AG20443 (cell line): ENCODE data around the gene SPAG6.
A peak's percentile ranks its signal among the peaks of the same experiment; 100 is the strongest.

ENCODE experiments used
- DNase-seq: peaks from one replicate; pipeline ENCODE4 v3.0.0; 2012; ENCODE audit warnings: low spot score, mixed read lengths

Gene SPAG6

DNA sequence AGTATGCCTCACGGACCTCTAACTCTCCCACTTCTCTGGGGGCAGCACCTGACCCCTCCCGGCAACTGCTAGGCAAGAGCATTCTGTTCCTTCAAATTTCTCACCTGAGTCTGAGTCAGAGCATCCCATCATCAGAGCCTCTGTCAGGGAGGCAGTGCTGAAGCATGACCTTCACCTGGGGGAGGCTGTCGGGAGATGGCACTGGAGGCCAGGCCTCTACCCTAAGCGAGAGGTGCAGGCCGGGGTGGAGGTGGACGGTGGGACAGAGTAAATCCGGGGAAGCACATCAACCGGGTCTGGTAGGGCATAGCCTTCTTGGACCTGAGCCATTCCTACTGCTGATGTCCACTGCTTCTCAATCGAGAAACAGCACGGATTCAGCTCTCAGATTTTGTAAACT, 90.4 kb downstream of the SPAG6 start:
- no peak for DNase-seq

DNA sequence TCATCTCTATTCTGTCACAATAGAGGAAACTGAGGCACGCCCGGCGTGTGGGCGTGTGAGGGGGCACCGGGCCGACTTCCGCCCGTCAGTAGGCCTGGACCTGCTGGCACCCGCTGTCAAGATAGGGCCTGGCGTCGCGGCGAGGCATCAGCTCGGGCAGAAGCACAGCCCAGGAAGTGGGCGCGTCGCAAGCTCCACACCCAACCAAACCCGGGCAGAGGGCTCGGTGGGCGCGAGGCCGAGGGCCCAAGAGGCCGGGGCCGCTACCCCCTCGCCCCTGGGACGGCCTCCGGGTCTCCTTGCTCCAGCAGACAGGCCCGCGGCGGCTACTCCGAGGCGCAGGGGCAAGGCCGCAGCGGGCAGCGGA, 91.2 kb downstream of the SPAG6 start:
- no peak for DNase-seq

DNA sequence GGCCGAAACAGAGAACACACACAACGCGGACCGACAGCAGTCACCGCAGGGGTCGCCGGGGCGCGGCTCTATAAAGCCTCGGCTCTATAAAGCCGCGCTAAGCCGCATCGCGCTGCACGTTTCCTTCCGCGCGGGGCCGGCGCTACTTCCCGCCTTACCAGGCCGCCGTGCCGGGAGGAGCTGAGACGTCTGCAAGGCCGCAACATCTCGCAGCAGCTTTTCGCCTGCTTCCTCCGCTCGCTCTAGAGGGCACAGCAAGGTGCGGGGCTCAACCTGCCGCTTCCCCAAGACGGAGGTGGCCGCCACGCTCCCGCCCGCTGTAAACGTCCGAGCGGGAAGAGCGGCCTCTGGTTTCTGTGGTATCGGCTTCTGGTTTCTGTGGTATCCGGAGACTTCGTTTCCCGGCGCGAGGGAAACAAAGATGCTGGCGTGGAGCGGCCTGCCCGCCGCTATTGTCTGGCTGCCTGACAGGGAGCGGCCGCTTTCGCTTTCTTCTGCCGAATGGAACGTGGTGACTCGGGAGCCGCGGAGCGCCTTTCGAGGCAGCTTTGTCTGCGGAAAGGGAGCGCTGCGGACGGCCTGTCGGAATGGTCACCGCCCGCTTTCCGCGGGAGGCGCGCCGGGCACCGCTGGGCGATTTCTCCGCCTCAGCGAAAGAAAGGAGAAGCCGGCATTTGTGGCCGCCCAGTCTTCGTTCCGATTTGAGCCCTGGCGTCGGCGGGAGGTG, 91.8 kb downstream of the SPAG6 start:
- DNase-seq = peak; percentile 81

DNA sequence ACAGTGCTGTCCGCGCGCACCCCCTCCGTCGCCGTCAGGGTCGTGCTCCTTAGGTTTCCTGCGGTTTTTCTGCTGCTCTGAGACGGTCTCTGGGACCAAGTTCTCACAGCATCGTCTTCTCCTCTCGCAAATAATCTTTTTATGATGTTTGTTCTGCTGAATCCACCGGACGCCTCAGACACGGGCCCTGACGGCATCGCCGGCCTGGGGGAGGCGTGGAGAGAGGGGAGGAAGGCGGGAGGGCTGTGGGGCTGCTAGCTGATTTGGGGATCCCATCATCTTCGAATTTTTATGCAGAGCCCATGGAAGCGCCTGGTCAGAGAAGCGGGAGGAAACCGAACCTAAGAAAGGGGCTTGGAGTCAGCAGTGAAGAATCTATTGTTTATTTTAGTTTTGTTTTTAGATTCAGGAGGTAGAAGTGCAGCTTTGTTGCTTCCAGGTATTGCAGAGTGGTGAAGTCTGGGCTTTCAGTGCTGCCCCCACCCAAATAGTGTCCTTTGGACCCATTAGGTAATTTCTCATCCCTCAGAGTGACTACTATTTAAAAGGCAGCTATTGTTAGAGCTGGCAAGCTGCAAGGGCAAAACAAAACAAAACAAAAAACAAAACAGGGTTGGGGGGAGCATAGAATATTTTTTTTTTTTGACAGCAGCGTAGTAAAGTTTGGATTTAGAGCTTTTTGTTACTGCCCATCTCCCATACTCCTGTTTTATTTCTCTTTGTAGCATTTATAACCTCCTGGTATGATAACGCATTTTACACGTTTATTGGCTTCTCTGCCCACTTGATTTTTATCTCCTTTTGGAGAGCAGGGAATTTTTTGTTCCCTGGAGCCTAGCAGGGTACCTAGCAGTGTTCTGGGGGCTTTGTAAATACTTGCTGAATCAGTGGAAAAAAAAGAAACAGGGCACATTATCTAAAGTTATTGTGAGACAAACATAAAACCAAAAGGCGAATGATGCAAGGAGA, 92.6 kb downstream of the SPAG6 start:
- DNase-seq = peak; percentile 42

DNA sequence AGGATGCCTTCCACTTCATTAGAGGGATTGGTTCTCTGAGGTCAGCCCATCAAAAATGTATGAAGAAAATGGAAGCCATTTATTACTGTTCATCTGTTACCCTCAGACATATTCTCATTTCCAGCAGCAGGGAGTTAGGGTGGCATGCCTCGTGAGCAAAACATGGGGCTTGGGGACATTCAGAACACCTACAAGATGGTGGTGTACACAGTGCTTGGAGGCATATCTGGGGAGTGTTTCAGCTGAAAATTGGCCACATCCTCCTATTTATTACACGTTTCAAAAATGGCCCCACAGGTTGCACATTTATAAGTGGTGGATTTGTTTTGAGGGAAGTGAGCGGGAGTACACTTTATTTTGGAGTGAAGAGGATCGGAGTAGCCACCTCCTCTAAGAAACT, 93.4 kb downstream of the SPAG6 start:
- DNase-seq = no peak

DNA sequence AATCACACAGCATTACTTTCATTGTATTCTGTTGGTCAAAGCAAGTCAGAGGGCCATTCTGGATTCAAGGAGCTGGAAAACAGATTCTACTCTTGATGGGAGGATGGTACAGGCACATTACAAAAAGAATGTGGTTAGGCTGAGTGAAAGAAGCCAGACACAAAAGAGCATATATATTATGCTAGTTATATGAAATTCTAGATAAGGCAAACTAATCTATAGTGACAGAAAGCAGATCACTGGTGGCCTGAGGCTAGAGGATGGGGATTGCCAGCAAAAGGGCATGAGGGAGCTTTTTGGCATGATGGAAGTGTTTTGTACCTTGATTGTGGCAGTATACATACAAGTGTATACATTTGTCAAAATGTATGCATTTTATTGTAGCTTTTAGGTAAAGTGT, 96.8 kb downstream of the SPAG6 start:
- no peak for DNase-seq

DNA sequence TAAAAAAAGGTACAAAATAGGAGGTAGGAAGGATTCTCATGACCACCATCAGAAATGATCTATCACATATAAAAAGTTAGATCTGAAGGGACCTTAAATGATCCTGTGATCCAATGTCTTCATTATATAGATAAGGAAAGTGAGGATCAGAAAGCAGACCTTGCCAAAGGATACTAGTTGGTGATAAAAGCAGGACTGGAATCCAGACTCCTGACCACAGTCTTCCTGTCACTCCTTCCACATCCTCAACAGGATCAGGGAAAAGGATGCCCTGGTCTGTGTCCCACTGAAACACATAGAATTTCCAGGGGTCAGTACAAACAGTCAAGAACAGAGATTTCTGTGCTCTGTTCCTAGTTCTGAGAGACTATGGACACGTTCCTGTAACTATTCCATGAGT, 97.2 kb downstream of the SPAG6 start:
- DNase-seq = no peak

DNA sequence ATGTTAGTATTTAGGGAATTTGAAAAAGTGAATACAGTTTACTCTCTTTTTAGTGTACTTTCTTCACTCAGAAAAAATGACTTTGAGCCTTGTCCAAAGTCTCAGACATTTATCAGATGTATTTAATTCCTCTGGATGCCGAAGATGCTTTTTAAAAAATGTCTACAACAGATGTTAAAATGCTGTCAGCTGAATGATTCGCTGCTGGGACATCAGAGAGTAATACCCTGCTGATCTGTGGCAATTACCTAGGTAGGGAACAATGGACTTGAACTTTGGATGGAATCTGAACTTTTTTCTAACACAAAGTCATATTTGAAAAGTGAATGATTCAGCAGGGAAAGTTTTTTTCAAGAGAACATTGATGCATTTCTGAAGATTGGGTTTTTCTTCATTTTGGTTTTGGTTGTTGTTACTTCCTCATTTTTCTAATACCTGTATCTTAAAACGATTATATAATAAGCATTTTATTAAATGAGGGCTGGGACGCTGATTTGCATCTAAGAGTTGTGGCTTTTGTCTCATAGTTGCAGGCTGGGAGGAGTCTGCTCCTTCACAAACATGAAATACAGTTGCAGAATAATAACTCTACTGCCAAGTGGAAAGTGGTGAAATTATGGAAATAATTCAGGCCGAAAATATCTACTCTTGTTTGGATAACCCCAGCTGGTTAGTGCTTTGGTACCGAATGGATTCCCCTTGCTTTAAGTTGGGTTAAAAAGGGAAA, 98.0 kb downstream of the SPAG6 start:
- DNase-seq = peak; percentile 33

DNA sequence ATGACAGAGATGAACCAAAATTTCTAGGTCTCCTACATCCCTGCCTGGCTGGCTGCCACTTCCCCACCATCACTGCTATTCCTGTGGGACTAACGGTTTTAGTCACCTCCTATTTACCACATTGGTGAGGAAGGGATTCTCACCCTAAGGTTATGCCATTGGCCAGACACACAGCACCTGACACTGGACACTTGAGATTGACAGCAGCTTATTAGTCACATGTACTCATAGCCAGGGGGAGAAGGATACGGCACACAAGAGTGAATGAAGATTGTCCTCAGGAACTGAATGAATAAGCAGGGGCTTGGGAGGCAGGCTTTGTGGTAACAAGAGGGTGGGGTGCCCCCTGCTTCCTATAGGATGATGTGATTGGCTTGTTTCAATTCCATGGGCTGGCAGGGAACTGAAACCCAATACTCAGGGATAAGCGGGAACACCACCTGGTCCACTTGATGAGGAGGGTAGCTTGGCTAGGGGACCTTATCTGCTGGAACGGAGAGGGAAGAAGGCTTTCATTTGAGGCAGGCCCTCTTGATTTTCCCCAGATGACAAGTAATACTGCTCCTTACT, 99.0 kb downstream of the SPAG6 start:
- DNase-seq = no peak

DNA sequence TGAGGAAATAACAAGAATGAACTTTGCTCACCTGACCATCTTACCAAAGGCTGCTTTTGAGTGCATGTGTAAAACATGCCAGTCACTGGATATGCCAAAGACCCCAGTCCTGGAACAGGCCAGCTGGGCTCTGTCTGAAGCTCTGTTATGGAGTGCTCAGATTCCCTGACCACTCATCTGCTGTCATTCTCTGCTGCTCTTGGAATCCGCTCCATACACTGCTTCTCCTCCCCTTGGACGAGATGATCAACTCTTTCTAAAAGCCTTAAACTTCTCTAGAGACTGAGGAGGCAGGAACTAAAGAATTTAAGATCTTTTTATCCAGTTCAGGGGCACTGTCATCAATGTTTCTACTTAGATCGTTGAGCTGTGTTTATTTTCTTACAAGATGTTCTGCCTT, 100.2 kb downstream of the SPAG6 start:
- DNase-seq = no peak

DNA sequence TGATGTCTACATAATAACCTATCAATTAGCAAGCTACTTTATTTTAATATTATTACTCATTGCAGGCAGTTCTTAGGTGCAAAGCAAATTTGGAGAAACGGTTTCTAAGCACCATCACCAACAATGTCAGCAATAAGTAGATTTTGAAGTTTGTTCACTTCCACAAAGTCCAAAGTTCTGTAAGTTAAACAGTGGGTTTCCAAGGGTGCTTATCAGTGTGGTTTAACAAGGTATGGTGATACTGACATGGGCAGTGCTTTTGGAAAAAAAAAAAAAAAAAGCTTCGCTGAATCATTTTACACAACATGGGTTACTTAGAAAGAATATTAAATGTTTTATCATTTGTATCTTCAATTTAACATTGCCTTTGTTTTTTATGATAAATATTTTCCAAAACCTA, 101.8 kb downstream of the SPAG6 start:
- no peak for DNase-seq

DNA sequence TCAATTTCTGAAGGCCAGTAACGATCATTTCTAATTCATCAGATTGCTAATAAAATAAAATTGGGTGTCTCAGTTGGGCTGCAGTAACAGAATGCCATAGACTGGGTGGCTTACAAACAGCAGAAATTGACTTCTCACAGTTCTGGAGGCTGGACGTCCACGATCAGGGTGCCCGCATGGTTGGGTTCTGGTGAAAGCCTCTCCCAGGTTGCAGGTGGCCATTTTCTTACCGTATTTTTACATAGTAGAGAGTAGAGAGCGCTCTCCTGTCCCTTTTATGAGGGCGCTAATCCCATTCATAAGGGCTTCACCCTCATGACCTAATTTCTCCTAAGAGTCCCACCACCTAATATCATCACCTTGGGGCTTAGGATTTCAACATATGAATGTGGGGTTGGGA, 106.0 kb downstream of the SPAG6 start:
- DNase-seq = no peak

DNA sequence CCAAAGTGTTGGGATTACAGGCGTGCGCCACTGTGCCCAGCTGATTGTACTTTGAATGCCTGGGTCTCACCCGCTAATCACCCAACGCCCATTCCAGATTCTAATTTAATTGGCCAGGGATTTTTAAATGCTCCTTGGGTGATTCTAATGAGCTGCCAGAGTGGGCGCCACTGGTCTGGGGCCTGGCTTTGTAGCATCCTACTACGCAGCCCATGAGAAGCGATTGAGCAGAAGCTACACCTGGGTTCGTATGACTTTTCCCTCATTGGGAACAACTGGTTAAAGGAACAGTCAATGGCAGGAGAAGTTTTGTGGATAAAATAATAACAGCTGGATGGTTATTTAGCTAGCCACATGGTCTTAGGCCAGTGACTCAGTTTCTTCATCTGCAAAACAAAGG, 108.0 kb downstream of the SPAG6 start:
- DNase-seq = no peak

DNA sequence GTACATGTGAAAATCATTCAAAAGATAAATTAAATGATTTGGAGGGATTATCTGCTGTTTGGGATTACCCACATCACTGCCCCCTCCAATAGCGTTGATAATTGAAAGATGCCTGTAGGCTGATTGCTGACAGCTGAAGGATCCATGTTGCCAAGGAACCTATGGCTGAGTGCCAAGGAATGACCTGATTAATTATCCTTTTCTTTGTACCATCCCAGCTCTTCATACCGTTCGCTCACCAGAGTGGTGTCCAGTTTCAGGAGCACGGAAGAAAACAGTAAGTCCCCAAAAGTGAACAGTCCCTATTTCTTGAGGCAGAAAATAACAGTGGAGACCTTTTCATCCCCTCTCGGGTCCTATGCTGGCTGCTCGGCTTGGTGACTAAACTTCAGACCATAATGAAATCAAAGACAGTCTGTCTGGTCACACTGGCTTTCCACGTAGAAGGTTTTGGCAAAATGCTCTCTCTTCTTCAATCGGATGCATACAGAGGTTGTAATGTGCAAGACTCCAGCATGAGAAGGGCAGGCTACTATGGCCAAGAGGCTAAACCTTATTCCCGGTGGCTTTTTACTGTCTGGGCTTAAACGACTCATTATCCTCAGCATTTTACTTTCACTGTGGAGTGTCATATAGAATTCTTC, 108.8 kb downstream of the SPAG6 start:
- DNase-seq = no peak

DNA sequence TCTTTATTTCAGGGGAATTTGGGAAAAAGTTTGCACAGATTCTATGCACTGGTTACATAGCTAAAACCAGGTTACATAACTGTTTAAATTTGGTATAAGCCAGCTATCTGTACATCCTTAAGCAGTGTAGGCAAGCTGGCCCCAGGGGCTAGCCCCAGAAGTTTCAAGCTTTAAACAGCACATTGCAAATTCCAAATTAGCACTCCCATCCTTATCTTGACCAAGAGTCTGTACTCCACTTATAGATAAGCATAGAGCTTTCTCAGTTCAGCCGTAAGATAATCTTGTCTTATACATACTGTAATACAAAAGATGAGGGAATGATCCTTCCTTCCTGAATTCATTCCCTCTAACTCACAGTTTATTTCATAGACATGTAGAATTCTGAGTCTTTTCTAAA, 109.3 kb downstream of the SPAG6 start:
- DNase-seq = no peak

DNA sequence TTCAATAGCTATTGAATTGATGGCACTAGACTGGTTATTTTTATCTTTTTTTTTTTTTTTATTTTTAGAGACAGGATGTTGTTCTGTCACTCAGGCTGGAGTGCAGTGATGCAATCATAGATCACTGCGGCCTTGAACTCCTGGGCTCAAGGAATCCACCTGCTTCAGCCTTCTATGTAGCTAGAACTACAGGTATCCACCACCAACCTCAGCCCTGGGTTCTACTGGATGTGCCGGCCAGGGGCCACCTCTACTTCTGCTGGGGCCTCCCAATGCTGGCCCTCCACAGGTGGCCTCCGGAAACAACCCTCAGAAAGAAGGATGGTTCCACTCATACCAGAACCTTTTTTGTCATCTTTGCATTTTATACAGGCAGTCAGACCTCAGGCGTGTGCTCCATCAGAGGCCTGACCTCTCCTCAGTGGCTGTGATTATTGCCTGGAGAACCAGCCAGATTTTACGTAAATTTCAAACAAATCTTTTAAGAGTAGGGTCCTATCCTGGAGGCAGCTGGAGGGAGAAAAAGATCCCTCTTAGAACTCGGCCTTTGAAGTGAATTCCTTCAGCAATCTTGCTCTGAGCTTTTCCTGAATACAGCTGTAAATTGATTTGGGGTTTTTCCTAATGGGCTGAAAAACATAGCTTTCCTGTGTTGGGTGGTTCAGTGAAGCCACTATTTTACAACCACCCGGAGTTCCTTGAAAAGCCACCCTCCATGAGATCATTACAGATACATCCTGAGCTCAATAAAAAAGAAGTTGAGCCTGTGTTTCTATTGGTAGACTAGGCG, 110.0 kb downstream of the SPAG6 start:
- no peak for DNase-seq

DNA sequence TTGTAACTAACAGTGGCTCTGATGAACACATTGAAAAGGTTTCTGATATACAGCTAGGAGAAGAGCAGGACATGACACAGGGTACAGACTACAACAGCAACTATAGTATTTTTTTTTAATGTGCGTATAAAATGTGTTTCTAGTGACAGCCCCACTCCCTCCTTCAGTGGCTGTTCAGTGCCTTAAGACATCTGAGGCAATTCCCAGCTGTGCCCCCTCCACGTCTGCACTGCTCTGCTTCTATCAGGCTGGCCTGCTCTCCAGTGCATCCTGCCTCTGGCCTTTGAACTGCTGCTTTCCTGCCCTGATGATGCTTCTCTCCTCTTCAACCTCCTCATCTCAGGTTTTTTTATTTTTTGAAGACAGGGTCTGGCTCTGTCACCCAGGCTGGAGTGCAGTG, 111.2 kb downstream of the SPAG6 start:
- no peak for DNase-seq

DNA sequence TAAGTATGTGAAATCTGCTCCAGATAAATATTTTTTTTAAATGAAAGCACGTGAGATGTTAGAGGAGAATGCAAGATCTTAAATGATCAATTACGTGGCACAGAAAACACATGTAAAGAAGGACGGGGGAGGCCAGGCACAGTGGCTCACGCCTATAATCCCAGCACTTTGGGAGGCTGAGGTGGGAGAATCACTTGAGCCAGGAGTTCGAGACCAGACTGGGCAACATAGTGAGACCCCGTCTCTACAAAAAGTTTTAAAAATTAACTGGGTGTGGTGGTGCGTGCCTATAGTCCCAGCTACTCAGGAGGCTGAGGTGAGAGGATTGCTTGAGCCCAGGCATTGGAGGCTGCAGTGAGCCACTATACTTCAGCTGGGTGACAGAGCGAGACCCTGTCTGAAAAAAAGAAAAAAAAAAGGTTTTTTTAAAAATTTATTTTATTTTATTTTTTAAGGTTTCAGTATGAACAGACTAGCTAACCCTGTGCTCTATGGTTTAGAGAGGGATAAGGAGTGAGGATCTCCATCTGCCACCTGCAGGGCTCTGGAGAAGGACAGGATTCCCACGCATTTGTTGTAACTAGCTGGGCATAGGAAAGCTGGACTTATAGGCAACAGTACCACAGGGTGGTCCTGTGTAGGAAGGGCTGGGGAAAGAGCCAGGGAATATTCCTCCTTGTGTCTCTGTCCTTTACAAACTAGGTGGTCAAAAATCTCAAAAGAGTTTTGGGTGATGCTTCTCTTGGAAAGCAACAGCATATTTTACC, 113.2 kb downstream of the SPAG6 start:
- DNase-seq = no peak

DNA sequence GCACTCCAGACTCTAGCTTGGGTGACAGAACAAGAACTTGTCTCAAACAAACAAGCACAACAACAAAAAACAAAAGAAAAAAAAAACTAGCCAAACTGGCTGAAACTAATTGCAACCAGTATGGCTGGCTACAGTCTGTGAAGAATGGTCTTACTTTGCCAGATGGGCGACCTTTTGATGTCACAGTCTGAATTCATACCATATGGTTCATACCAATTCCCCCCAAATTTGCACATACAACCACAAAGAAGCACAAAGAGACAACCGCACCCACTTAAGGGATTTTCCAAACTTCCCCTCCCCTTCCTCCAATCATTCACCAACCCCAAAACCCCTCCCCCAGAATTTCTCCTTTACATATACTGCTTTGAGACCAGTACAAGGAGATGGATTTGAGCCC, 114.2 kb downstream of the SPAG6 start:
- DNase-seq = no peak

DNA sequence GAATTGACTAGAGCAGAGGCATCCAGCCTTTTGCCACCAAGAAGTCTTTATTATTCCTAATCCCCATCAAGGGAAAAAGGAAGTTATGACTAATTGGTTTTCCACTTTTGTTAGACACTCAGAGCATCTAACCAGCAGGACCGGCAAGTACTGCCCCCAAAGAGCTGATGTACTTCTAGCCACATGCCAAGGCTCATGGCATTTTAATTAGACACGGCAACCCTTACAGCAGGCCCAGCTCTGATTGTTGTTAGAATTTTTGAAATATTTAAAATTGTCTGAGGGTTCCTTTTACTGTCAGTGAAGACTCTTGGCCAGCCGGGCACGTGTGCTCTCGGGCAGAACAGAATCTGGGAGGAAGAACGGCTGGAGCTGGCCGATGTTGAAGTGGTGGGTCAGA, 114.8 kb downstream of the SPAG6 start:
- DNase-seq = no peak
